Activated CD8-positive, alpha-beta memory T cell treated with anti-CD3 and anti-CD28 coated beads, Interleukin-2, amount 50 U/mL, for 24 hours (primary cell): ENCODE measurements around the gene KRTAP12-1.

Source experiments
- DNase-seq: peaks from one replicate; pipeline ENCODE4 v3.0.0-alpha.2; 2020; ENCODE audit errors: extremely low read depth

Gene KRTAP12-1

GRCh38 chr21:44681861-44682579 is at the start of gene KRTAP12-1:
Gene KRTAP12-1, minus strand, starts transcription at chr21:44682163. Its CDS starts 40 bp downstream, at chr21:44682123.
- DNase-seq: no peak

GRCh38 chr21:44730951-44731579 is 49.1 kb upstream of the KRTAP12-1 start:
- no peak for DNase-seq

GRCh38 chr21:44730028-44730395 is 48.0 kb upstream of the KRTAP12-1 start:
- no peak for DNase-seq

- DNase-seq: no peak
Observed at GRCh38 chr21:44729336-44730027, 47.5 kb upstream of the KRTAP12-1 start.

GRCh38 chr21:44728716-44729115 is 46.8 kb upstream of the KRTAP12-1 start:
- no peak for DNase-seq

- DNase-seq: no peak
Observed at GRCh38 chr21:44727757-44728156, 45.8 kb upstream of the KRTAP12-1 start.

GRCh38 chr21:44727321-44727720 is 45.4 kb upstream of the KRTAP12-1 start:
- DNase-seq: no peak

- no peak for DNase-seq
Observed at GRCh38 chr21:44726826-44727225, 44.9 kb upstream of the KRTAP12-1 start.

- no peak for DNase-seq
Observed at GRCh38 chr21:44724926-44725325, 43.0 kb upstream of the KRTAP12-1 start.

- no peak for DNase-seq
Observed at GRCh38 chr21:44724196-44724595, 42.2 kb upstream of the KRTAP12-1 start.

GRCh38 chr21:44723177-44724131 is 41.5 kb upstream of the KRTAP12-1 start:
- DNase-seq: no peak

GRCh38 chr21:44722731-44723130 is 40.8 kb upstream of the KRTAP12-1 start:
- DNase-seq: no peak

GRCh38 chr21:44720170-44720569 is 38.2 kb upstream of the KRTAP12-1 start:
- no peak for DNase-seq

- DNase-seq: no peak
Observed at GRCh38 chr21:44718571-44718970, 36.6 kb upstream of the KRTAP12-1 start.

GRCh38 chr21:44718093-44718492 is 36.1 kb upstream of the KRTAP12-1 start:
- no peak for DNase-seq

GRCh38 chr21:44716984-44717383 is 35.0 kb upstream of the KRTAP12-1 start:
- no peak for DNase-seq

GRCh38 chr21:44714905-44715304 is 32.9 kb upstream of the KRTAP12-1 start:
- no peak for DNase-seq

GRCh38 chr21:44713846-44714245 is 31.9 kb upstream of the KRTAP12-1 start:
- no peak for DNase-seq

- DNase-seq: no peak
Observed at GRCh38 chr21:44713130-44713529, 31.2 kb upstream of the KRTAP12-1 start.

GRCh38 chr21:44712203-44713028 is 30.5 kb upstream of the KRTAP12-1 start:
- no peak for DNase-seq
